ENCODE measurements around the gene RGL3. TPM values are rescaled to one million over a fixed set of nuclear protein-coding genes. Genes with fewer than 3 reads are reported as not detected.

RGL3 gene
- total and polyA plus RNA-seq, 7 donors, result 1.1 to 15.5 (median 2.0) TPM

DNA sequence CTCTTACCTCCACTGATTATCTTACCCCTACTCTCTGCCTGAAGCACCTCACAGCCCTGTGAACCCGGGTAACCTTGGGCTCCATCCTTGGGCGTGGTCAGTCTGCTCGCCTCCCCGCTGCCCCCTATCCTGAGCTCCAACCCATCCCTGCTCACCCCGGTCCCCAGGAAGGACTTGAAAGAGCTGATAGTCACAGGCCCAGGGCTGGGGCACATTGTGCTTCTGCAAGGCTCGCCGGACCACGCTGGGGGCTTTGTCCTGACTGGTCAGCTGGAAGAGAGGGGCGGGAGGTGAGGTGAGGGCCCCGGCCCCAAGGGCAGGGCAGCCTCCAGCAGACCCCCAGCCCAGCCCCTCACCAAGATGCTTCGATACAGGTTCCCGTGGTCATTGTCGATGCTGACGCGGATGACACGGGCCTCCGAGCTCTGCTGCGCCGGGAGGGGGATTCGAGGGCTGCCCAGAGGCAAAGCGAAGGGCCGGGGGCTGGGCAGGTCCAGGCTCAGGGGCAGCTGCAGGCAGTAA lies 22.0 kb downstream of the RGL3 start:
- Histone ChIP-seq H3K4me3 (no peak overlapping the region), H3K27me3 (no peaks in the 10 kb centered on the region), H3K4me1 (no peaks in the 10 kb centered on the region), H3K36me3 (no peaks in the 10 kb centered on the region), H3K9me3 (no peaks in the 10 kb centered on the region), H3K27ac (no peak overlapping the region)
- DNase-seq, result no peak
- intact Hi-C loops (cut with DNase I), result no loop called here
- WGBS, 2 donors, result 93 to 94% methylated on average over 22 of the region's 22 CpGs
- no peak for TF ChIP-seq POLR2A (IDR thresholded peaks at IDR 0.05)

DNA sequence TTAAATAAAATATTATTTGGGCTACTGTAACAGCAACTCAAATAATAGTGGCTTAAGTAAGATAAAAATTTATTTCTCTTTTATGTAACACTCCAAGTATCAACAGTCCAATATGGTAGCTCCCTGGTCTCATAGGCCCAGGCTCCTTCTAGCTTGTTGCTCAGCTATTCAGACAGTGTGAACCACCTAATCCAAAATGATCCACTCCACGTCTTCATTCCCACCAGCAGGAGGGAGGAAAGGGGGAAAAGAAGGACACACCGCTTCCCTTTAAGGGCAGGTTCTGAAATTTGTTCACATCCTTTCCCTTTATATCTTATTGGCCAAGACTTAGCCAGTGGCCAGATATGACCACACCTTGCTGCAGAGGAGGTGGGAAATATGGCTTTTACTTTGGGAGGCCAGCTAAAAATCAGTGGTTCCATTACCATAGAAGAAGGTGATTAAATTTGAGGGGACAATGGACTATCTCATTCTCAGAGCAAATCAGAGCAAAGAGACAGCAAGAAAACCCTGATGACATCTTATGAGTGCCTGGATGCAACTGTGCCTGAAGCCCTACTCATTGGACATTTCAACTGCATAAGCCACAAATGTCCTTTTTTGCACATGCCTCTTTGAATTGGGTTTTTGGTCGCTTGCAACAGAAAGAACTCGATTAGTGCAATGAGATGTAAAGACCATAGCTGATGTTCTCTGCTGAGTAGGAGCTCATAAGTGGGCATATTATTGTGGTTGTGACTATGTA lies 28.0 kb downstream of the RGL3 start:
- intact Hi-C loops (cut with DNase I), result no loop called here
- no peaks in the 10 kb centered on the region for H3K27me3 ChIP-seq
- no peak overlapping the region for H3K4me3 ChIP-seq
- DNase-seq, result no peak
- no peak overlapping the region for H3K27ac ChIP-seq
- no peaks in the 10 kb centered on the region for H3K4me1 ChIP-seq
- WGBS, 2 donors, result 85% methylated on average over 4 of the region's 4 CpGs
- H3K9me3 ChIP-seq, result no peaks in the 10 kb centered on the region
- no peaks in the 10 kb centered on the region for H3K36me3 ChIP-seq
- TF ChIP-seq, protein P1, sequence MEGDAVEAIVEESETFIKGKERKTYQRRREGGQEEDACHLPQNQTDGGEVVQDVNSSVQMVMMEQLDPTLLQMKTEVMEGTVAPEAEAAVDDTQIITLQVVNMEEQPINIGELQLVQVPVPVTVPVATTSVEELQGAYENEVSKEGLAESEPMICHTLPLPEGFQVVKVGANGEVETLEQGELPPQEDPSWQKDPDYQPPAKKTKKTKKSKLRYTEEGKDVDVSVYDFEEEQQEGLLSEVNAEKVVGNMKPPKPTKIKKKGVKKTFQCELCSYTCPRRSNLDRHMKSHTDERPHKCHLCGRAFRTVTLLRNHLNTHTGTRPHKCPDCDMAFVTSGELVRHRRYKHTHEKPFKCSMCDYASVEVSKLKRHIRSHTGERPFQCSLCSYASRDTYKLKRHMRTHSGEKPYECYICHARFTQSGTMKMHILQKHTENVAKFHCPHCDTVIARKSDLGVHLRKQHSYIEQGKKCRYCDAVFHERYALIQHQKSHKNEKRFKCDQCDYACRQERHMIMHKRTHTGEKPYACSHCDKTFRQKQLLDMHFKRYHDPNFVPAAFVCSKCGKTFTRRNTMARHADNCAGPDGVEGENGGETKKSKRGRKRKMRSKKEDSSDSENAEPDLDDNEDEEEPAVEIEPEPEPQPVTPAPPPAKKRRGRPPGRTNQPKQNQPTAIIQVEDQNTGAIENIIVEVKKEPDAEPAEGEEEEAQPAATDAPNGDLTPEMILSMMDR (IDR thresholded peaks at IDR 0.05), result no peak
- no peak for TF ChIP-seq POLR2AphosphoS5 (IDR thresholded peaks at IDR 0.05)
- no peak for TF ChIP-seq EP300 (IDR thresholded peaks at IDR 0.05)

DNA sequence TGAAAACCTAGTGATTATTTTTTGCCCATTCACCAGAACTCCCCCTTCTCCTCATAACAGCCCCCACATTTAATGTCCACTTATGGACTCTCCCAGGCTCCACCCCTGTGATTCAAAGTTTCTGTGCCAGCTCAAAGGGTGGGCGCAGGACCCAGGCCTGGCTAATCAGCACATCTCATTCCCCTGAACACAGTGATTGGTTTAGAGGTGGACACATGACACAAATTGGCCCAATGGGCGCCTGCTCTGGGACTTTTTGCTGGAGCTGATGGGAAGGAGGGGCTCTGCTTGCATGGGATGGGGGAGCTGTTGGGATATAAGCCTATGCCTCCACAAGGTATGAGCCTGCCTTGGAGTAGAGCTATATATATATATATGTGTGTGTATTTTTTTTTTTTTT lies 28.8 kb downstream of the RGL3 start:
- Histone ChIP-seq H3K36me3 (no peaks in the 10 kb centered on the region), H3K27ac (no peak overlapping the region), H3K27me3 (no peaks in the 10 kb centered on the region), H3K4me1 (no peaks in the 10 kb centered on the region), H3K9me3 (no peaks in the 10 kb centered on the region), H3K4me3 (no peak overlapping the region)
- no peak for TF ChIP-seq EP300 (IDR thresholded peaks at IDR 0.05)
- TF ChIP-seq, protein P1 (IDR thresholded peaks at IDR 0.05), result no peak
- no peak for TF ChIP-seq POLR2A (IDR thresholded peaks at IDR 0.05)
- no peak for TF ChIP-seq POLR2AphosphoS5 (IDR thresholded peaks at IDR 0.05)
- WGBS, 2 donors, result 92 to 95% methylated on average over 2 of the region's 2 CpGs
- DNase-seq, result no peak
- intact Hi-C loops (cut with DNase I), result no loop called here

DNA sequence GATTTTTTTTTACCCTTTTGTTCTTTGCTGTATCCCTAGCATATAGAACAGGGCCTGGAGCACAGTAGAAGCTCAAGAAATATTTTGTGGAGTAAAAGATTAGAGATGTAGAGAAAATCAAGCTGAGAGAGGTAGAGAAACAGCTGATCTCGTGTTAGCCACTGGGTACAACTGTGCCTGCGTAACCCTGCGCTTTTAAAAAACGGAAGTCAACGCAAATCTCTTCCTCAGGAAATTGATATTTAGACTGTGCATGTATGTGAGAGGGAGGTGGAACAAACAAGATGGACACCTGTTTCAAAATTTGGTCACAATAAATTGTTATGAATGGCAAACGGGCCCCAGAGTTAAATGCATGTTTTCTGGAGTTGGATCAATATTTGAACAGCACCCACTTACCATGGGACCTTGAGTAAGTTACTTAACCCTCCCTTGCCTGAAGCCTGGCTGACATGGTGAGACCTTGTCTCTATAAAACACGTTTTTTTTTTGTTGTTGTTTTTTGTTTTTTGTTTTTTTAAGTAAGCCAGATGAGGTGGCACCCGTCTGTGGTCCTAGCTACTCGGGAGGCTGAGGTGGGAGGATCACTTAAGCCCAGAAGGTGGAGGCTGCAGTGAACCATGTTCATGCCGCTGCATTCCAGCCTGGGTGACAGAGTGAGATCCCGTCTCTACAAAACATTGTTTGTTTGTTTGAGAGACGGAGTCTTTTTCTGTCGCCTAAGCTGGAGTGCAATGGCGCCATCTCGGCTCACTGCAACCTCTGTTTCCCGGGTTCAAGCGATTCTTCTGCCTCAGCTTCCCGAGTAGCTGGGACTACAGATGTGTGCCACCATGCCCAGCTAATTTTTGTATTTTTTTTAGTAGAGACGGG lies 31.7 kb downstream of the RGL3 start:
- Histone ChIP-seq H3K27ac (no peak overlapping the region), H3K4me1 (peaks cover 0 to 20% (median 19%) of the 10 kb centered on the region in 4 donors), H3K4me3 (no peak overlapping the region), H3K9me3 (no peaks in the 10 kb centered on the region), H3K27me3 (peaks cover 11 to 20% (median 20%) of the 10 kb centered on the region in 3 donors), H3K36me3 (no peaks in the 10 kb centered on the region)
- intact Hi-C loops (cut with DNase I), result no loop called here
- no peak for DNase-seq
- TF ChIP-seq POLR2AphosphoS5 (IDR thresholded peaks at IDR 0.05), result no peak
- no peak for TF ChIP-seq EP300 (IDR thresholded peaks at IDR 0.05)
- 67 to 76% methylated on average over 19 of the region's 19 CpGs for WGBS, 2 donors

DNA sequence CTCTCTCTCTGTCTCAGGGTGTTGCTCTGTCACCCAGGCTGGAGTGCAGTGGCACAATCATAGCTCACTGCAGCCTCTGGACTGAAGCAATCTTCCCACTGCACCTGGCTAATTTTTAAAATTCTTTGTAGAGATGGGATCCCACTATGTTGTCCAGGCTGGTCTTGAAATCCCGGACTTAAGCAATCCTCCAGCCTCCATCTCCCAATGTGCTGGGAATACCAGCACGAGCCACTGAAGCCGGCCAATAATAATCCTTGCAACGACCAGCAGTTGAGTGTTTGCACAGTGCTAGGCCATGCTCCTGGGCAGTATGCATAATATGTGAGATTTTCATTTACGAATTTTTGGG lies 34.4 kb downstream of the RGL3 start:
- no peak overlapping the region for H3K4me3 ChIP-seq
- no peaks in the 10 kb centered on the region for H3K36me3 ChIP-seq
- intact Hi-C loops (cut with DNase I), result loop anchor here (5.0 kb wide), 1 partner anchor 92 kb away; no protein-coding TSS in a partner anchor
- H3K27me3 ChIP-seq, result peaks cover 16 to 31% (median 30%) of the 10 kb centered on the region in 3 donors
- no peak for DNase-seq
- WGBS, 2 donors, result 80 to 89% methylated on average over 5 of the region's 5 CpGs
- H3K9me3 ChIP-seq, result no peaks in the 10 kb centered on the region
- peaks cover 0 to 43% (median 39%) of the 10 kb centered on the region in 4 donors for H3K4me1 ChIP-seq
- H3K27ac ChIP-seq, result no peak overlapping the region
- TF ChIP-seq POLR2AphosphoS5 (IDR thresholded peaks at IDR 0.05), result no peak
- no peak for TF ChIP-seq EP300 (IDR thresholded peaks at IDR 0.05)
- TF ChIP-seq POLR2A (IDR thresholded peaks at IDR 0.05), result no peak
- TF ChIP-seq, protein P1 (IDR thresholded peaks at IDR 0.05), result no peak
